H1 (cell line): ENCODE results near the gene BCAS3. TPM values are rescaled to one million over a fixed set of nuclear protein-coding genes. Genes with fewer than 3 reads are reported as not detected.

Experiments
- CTCF ChIA-PET: fragments of 300-600 bp; sonication (Branson Sonifier 250); formaldehyde crosslinking; loops from one replicate; lab custom pipeline; 2021; ENCODE audit not compliant: partially characterized antibody; lab: Charles Lee
- POLR2A ChIA-PET: fragments of 300-600 bp; sonication (Branson Sonifier 250); formaldehyde crosslinking; loops from one replicate; lab custom pipeline; 2021; ENCODE audit warnings: inconsistent platforms; ENCODE audit not compliant: partially characterized antibody; lab: Charles Lee
- DNase-seq, 2 experiments: peaks; one replicate each; pipeline versions ENCODE4 v3.0.0 to v3.0.0-alpha.2; 2010 to 2022; ENCODE audit warnings: low spot score in 2 of 2, low read depth in 1 of 2, mixed read lengths in 1 of 2
- FAIRE-seq: peaks from 2 replicates; lab custom pipeline; 2011; peaks lifted over from hg19 to GRCh38; lab: Jason Lieb, UNC
- H2AFZ ChIP-seq: 2 replicates; pipeline ENCODE4 v1.8.1; 2012; ENCODE audit warnings: low read length, inconsistent platforms
- H2AK5ac ChIP-seq: 2 replicates; pipeline ENCODE4 v1.6.1; 2013; ENCODE audit warnings: low read depth, low read length
- H2BK120ac ChIP-seq: replicated peaks from 2 replicates; pipeline ENCODE3; 2013; ENCODE audit warnings: low read depth, low read length, inconsistent platforms
- H2BK12ac ChIP-seq: 2 replicates; pipeline ENCODE4 v1.6.1; 2013; ENCODE audit warnings: low read depth, low read length
- H2BK15ac ChIP-seq: 2 replicates; pipeline ENCODE4 v1.6.1; 2013; ENCODE audit warnings: low read length
- H2BK20ac ChIP-seq: 2 replicates; pipeline ENCODE4 v1.6.1; 2013; ENCODE audit warnings: low read length
- H2BK5ac ChIP-seq: 2 replicates; pipeline ENCODE4 v1.6.1; 2013; ENCODE audit warnings: low read depth, low read length
- H3K14ac ChIP-seq: 2 replicates; pipeline ENCODE4 v1.6.1; 2013; ENCODE audit warnings: inconsistent platforms; ENCODE audit not compliant: insufficient read length
- H3K18ac ChIP-seq: 2 replicates; pipeline ENCODE4 v1.6.1; 2013; ENCODE audit warnings: low read length; ENCODE audit errors: extremely low read depth
- H3K23ac ChIP-seq: 2 replicates; pipeline ENCODE4 v1.6.1; 2013; ENCODE audit warnings: inconsistent platforms; ENCODE audit not compliant: insufficient read length
- H3K23me2 ChIP-seq: 2 replicates; pipeline ENCODE4 v1.6.1; 2013; ENCODE audit warnings: low read depth, low read length
- H3K27ac ChIP-seq: 2 replicates; pipeline ENCODE4 v1.6.1; 2011; ENCODE audit warnings: low read depth, low read length, inconsistent platforms
- H3K27me3 ChIP-seq, 4 experiments: replicated peaks in 1 of 4; 1 replicate in 1 of 4; 2 replicates in 3 of 4; pipeline versions ENCODE4 v1.6.1 to v1.8.1; 2011 to 2013; ENCODE audit warnings: low read length in 3 of 4, mild to moderate bottlenecking in 3 of 4, inconsistent platforms in 2 of 4, mixed read lengths in 2 of 4, moderate library complexity in 1 of 4; ENCODE audit not compliant: control insufficient read depth in 3 of 4, insufficient read depth in 3 of 4; ENCODE audit errors: extremely low read depth in 1 of 4
- H3K36me3 ChIP-seq, 4 experiments: 2 replicates each; pipeline versions ENCODE4 v1.6.1 to v1.8.1; 2011 to 2013; ENCODE audit warnings: mild to moderate bottlenecking in 4 of 4, low read length in 3 of 4, moderate library complexity in 2 of 4, control low read depth in 1 of 4, inconsistent platforms in 1 of 4; ENCODE audit not compliant: insufficient read depth in 4 of 4, control insufficient read depth in 2 of 4
- H3K4ac ChIP-seq: replicated peaks from 2 replicates; pipeline ENCODE3; 2013; ENCODE audit warnings: low read length, low read depth, mixed read lengths, inconsistent platforms; ENCODE audit not compliant: insufficient read length
- H3K4me1 ChIP-seq, 4 experiments: replicated peaks in 1 of 4; 1 replicate in 1 of 4; 2 replicates in 3 of 4; pipeline versions ENCODE4 v1.6.1 to v1.8.1; 2011 to 2013; ENCODE audit warnings: low read length in 3 of 4, inconsistent platforms in 2 of 4, mixed read lengths in 1 of 4; ENCODE audit not compliant: insufficient read depth in 4 of 4, control insufficient read depth in 3 of 4
- H3K4me2 ChIP-seq, 2 experiments: 2 replicates each; pipeline versions ENCODE4 v1.6.1 to v1.8.1; 2011 to 2013; ENCODE audit warnings: low read depth in 2 of 2, low read length in 2 of 2, control low read depth in 1 of 2, inconsistent platforms in 1 of 2, mild to moderate bottlenecking in 1 of 2; ENCODE audit not compliant: insufficient read depth in 1 of 2
- H3K4me3 ChIP-seq, 4 experiments: fragments of 200-600, 300-600 bp in 1 of 4; sonication (generic), shearing (Covaris generic), sonication (Bioruptor Twin) in 1 of 4; 2 replicates each; pipeline versions ENCODE4 v1.5.1 to v1.8.1; 2011 to 2016; ENCODE audit warnings: low read length in 4 of 4, low read depth in 3 of 4, control low read depth in 2 of 4, inconsistent platforms in 2 of 4, mild to moderate bottlenecking in 2 of 4, mixed read lengths in 1 of 4, moderate library complexity in 1 of 4; ENCODE audit not compliant: insufficient read depth in 2 of 4; ENCODE audit errors: extremely low read depth in 1 of 4
- H3K56ac ChIP-seq: replicated peaks from 2 replicates; pipeline ENCODE3; 2013; ENCODE audit warnings: low read depth, mild to moderate bottlenecking, mixed read lengths, low read length, inconsistent platforms; ENCODE audit not compliant: insufficient read length
- H3K79me1 ChIP-seq: 2 replicates; pipeline ENCODE4 v1.6.1; 2013; ENCODE audit warnings: low read depth, low read length, control low read depth
- H3K79me2 ChIP-seq, 2 experiments: 2 replicates each; pipeline versions ENCODE4 v1.6.1 to v1.8.1; 2012 to 2013; ENCODE audit warnings: low read length in 2 of 2, mild to moderate bottlenecking in 2 of 2, inconsistent platforms in 1 of 2; ENCODE audit not compliant: insufficient read depth in 2 of 2, control insufficient read depth in 1 of 2
- H3K9ac ChIP-seq, 4 experiments: replicated peaks in 1 of 4; 1 replicate in 1 of 4; 2 replicates in 3 of 4; pipeline versions ENCODE4 v1.6.1 to v1.8.1; 2011 to 2013; ENCODE audit warnings: low read depth in 3 of 4, low read length in 3 of 4, control low read depth in 2 of 4, mild to moderate bottlenecking in 2 of 4, moderate library complexity in 2 of 4, inconsistent platforms in 1 of 4; ENCODE audit errors: extremely low read depth in 1 of 4
- H3K9me3 ChIP-seq, 2 experiments: 2 replicates each; pipeline versions ENCODE4 v1.6.1 to v1.8.1; 2012 to 2013; ENCODE audit warnings: mild to moderate bottlenecking in 2 of 2, moderate library complexity in 2 of 2, control low read depth in 1 of 2, inconsistent platforms in 1 of 2, low read depth in 1 of 2, low read length in 1 of 2, mixed read lengths in 1 of 2; ENCODE audit not compliant: insufficient read depth in 2 of 2
- H4K20me1 ChIP-seq, 2 experiments: replicated peaks in 1 of 2; 2 replicates each; pipeline versions ENCODE3 to v1.8.1; 2011 to 2013; ENCODE audit warnings: inconsistent platforms in 2 of 2, low read length in 2 of 2, mild to moderate bottlenecking in 1 of 2; ENCODE audit not compliant: insufficient read depth in 2 of 2, control insufficient read depth in 1 of 2
- H4K5ac ChIP-seq: 2 replicates; pipeline ENCODE4 v1.6.1; 2013; ENCODE audit warnings: low read length, low read depth, mixed read lengths, inconsistent platforms; ENCODE audit not compliant: insufficient read length
- H4K8ac ChIP-seq: 2 replicates; pipeline ENCODE4 v1.8.0; 2013; ENCODE audit warnings: mild to moderate bottlenecking, moderate library complexity, low read length, inconsistent platforms; ENCODE audit not compliant: insufficient read depth; ENCODE audit errors: extremely low read depth
- H4K91ac ChIP-seq: replicated peaks from 2 replicates; pipeline ENCODE3; 2013; ENCODE audit warnings: low read length, mixed read lengths, inconsistent platforms; ENCODE audit not compliant: insufficient read length
- CBX5 ChIP-seq: fragments of 300-800, 300-1000 bp; sonication (generic); IDR thresholded peaks from 2 replicates; pipeline ENCODE4 v1.7.1; 2016; ENCODE audit warnings: antibody characterized with exemption, low read length, low read depth
- E2F6 ChIP-seq: IDR thresholded peaks from 2 replicates; pipeline ENCODE4 v1.6.1; 2012; ENCODE audit warnings: inconsistent platforms
- JUN ChIP-seq: IDR thresholded peaks from 2 replicates; pipeline ENCODE4 v1.6.1; 2011; ENCODE audit warnings: low read depth, mild to moderate bottlenecking, improper control_type of control experiment, low read length
- KDM4A ChIP-seq: IDR thresholded peaks from one replicate; pipeline ENCODE4 v1.7.1; 2012; ENCODE audit warnings: low read depth, mild to moderate bottlenecking, moderate library complexity, low read length, inconsistent platforms; ENCODE audit not compliant: severe bottlenecking
- MAX ChIP-seq: IDR thresholded peaks from 2 replicates; pipeline ENCODE4 v1.6.1; 2012; ENCODE audit warnings: inconsistent platforms
- NANOG ChIP-seq: IDR thresholded peaks from 2 replicates; pipeline ENCODE4 v1.6.1; 2011; ENCODE audit warnings: low read length, low read depth, mild to moderate bottlenecking, inconsistent platforms; ENCODE audit not compliant: insufficient read depth, poor library complexity, severe bottlenecking
- NRF1 ChIP-seq: IDR thresholded peaks from 2 replicates; pipeline ENCODE4 v1.6.1; 2011; ENCODE audit warnings: mild to moderate bottlenecking, low read depth, low read length, improper control_type of control experiment
- POLR2AphosphoS5 ChIP-seq: IDR thresholded peaks from 2 replicates; pipeline ENCODE4 v1.6.1; 2011; ENCODE audit warnings: low read depth, low read length
- POU5F1 ChIP-seq: IDR thresholded peaks from 2 replicates; pipeline ENCODE4 v1.6.1; 2011; ENCODE audit warnings: low read depth, mild to moderate bottlenecking, low read length, moderate library complexity
- RAD21 ChIP-seq, 2 experiments: IDR thresholded peaks in 1 of 2; conservative IDR thresholded peaks in 1 of 2; 2 replicates each; pipeline ENCODE4 v1.6.1; 2011; ENCODE audit warnings: low read depth in 2 of 2, low read length in 2 of 2, improper control_type of control experiment in 1 of 2, inconsistent platforms in 1 of 2, mild to moderate bottlenecking in 1 of 2, moderate library complexity in 1 of 2
- SIRT6 ChIP-seq: IDR thresholded peaks from one replicate; pipeline ENCODE4 v1.7.1; 2012; ENCODE audit warnings: low read length, inconsistent platforms
- TAF7 ChIP-seq: optimal IDR thresholded peaks from 2 replicates; pipeline ENCODE3; 2011; ENCODE audit warnings: low read depth, mild to moderate bottlenecking, inconsistent platforms, low read length, moderate library complexity, borderline replicate concordance
- TEAD4 ChIP-seq: IDR thresholded peaks from 2 replicates; pipeline ENCODE4 v1.6.1; 2012; ENCODE audit warnings: low read depth, low read length, inconsistent platforms, mixed read lengths
- WGBS, 2 experiments: shearing (Covaris generic) in 1 of 2; methylation state at CpG; one replicate each; pipeline versions ENCODE4 v1.1.6 to v1.1.7; 2013 to 2015; ENCODE audit warnings: low lambda C conversion rate in 2 of 2, mixed read lengths in 2 of 2, inconsistent platforms in 1 of 2, low coverage in 1 of 2, missing lambda C conversion rate in 1 of 2; ENCODE audit not compliant: insufficient replicate concordance in 2 of 2, insufficient coverage in 1 of 2, insufficient read length in 1 of 2; ENCODE audit errors: extremely low coverage in 1 of 2, missing lambda C conversion rate in 1 of 2; 5-methylcytosine and 5-hydroxymethylcytosine counted together
- polyA plus RNA-seq, 7 experiments: library from polyadenylated mRNA; depleted of rRNA in 3 of 7; stranded (reverse) in 5 of 7; unstranded in 2 of 7; fragments of >200 nt in 5 of 7; fragments of 200-250 nt in 2 of 7; gene quantifications; 1 replicate in 5 of 7; 2 replicates in 1 of 7; 4 replicates in 1 of 7; pipeline versions ENCODE4 v1.2.1 to v1.2.3, GENCODE V29; 2011 to 2013; ENCODE audit warnings: missing spikeins in 2 of 7, mixed read lengths in 2 of 7
- total RNA-seq: library from RNA; stranded (reverse); fragmentation: NEBNext Ultra II Directional; extraction: Animal tissue kit (Norgen Biotek cat#: 25700); gene quantifications from 2 replicates; pipeline ENCODE4 v1.2.1, GENCODE V29; 2021

The BCAS3 gene
- total and polyA plus RNA-seq, 2 of the 8 experiments (the other 6 are each of a cell fraction or from before 2014, with no cell fraction given): 9.9 to 13.3 TPM

- no peak overlapping the region for H3K4me2 ChIP-seq
- no peak overlapping the region for H4K5ac ChIP-seq
- no peaks in the 10 kb centered on the region for H3K23me2 ChIP-seq
- no peak overlapping the region for H3K4me3 ChIP-seq
- H3K27me3 ChIP-seq: no peaks in the 10 kb centered on the region
- DNase-seq (no peak), FAIRE-seq (no peak)
- H2BK5ac ChIP-seq: no peak overlapping the region
- H3K36me3 ChIP-seq: peaks cover 0 to 3% (median under 1%) of the 10 kb centered on the region in 4 experiments; a peak in 3 of 8 replicates
- 91% methylated on average over 5 of the region's 5 CpGs; no CpG with 5 or more reads in 1 of the 2 experiments for WGBS, 2 experiments
- H2BK12ac ChIP-seq: no peak overlapping the region
- no peak overlapping the region for H4K91ac ChIP-seq
- H4K20me1 ChIP-seq: peaks cover 0 to 2% of the 10 kb centered on the region in 2 experiments
- no peak overlapping the region for H3K14ac ChIP-seq
- no peak overlapping the region for H3K27ac ChIP-seq
- no peaks in the 10 kb centered on the region for H3K4me1 ChIP-seq
- ChIA-PET CTCF (interaction anchor here (0.6 to 3.2 kb wide), 9 partner anchors 8 to 792 kb away, joined by 3 to 29 read pairs (median 3); no protein-coding TSS in a partner anchor), POLR2A (interaction anchor here (0.8 kb wide), 1 partner anchor 31 kb away, joined by 3 read pairs; the partner anchor contains the start of gene PPM1D)
- no peak overlapping the region for H2AK5ac ChIP-seq
- H3K9me3 ChIP-seq: no peaks in the 10 kb centered on the region
- H3K79me1 ChIP-seq: peaks cover 3% of the 10 kb centered on the region; the same call in 1 of the 2 replicates
- H2AFZ ChIP-seq: no peak overlapping the region
- no peak overlapping the region for H4K8ac ChIP-seq
- H2BK20ac ChIP-seq: no peak overlapping the region
- H3K79me2 ChIP-seq: 0 out of 4 replicates have a peak, but pooled peaks cover 0 to 3% of the 10 kb centered on the region in 2 experiments
- H3K9ac ChIP-seq: no peak overlapping the region
- H3K18ac ChIP-seq: no peak overlapping the region
- no peak overlapping the region for H3K4ac ChIP-seq
- no peak overlapping the region for H2BK120ac ChIP-seq
- no peak overlapping the region for H3K56ac ChIP-seq
- H2BK15ac ChIP-seq: no peak overlapping the region
- no peak overlapping the region for H3K23ac ChIP-seq
- no peak for TF ChIP-seq NRF1
- no peak for TF ChIP-seq JUN
- no peak for TF ChIP-seq POLR2AphosphoS5
- no peak for TF ChIP-seq TEAD4
- TF ChIP-seq SIRT6: no peak
- TF ChIP-seq CBX5: no peak
- no peak for TF ChIP-seq TAF7
- no peak for TF ChIP-seq POU5F1
- no peak for TF ChIP-seq E2F6
- TF ChIP-seq MAX: no peak
- no peak for TF ChIP-seq RAD21 (IDR thresholded peaks at IDR 0.05 in 1 of 2, conservative IDR thresholded peaks at IDR 0.05 in 1 of 2; ENCODE audit: low read depth in 2 of 2, low read length in 2 of 2)
- no peak for TF ChIP-seq NANOG
- TF ChIP-seq KDM4A: no peak
Measured at GRCh38 chr17:60630352-60630751, 47.3 kb upstream of the BCAS3 start.
